ENCODE measurements around the gene IQSEC1. TPM values are rescaled to one million over a fixed set of nuclear protein-coding genes. Genes with fewer than 3 reads are reported as not detected.

Gene IQSEC1
- total and polyA plus RNA-seq, 2 experiments from 2014 or later: 17.8 to 51.7 TPM

DNA sequence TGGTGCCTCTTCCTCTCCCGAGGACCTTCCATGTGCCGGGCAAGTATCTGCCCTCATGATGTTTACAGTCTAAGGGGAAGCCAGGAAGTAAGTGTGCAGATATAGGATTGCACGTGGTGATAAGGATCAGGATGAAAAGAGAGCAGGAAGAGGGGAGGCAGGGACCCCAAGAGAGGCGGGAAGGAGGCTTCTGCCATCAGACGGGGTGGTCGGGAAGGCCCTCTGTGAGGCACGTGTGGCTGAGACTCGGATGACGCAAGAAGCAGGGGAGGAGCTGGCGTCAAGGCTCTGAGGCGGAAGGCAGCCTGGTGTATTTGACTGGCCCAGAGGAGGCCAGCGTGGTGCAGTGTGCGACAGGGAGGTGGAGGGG lies 762 bp upstream of the IQSEC1 start:
- Histone ChIP-seq H3K36me3 (no peaks in the 10 kb centered on the region), H3K4me3 (no peak overlapping the region), H3K27ac (no peak overlapping the region), H3K4me1 (ENCODE audit: low read depth) (no peaks in the 10 kb centered on the region), H3K9me3 (ENCODE audit: low read depth) (no peaks in the 10 kb centered on the region), H3K27me3 (peaks cover 64% of the 10 kb centered on the region)
- no peak for TF ChIP-seq CTCF (IDR thresholded peaks at IDR 0.05; ENCODE audit: low read depth, low read length)
- DNase-seq (ENCODE audit: low read depth in 1 of 2, low spot score in 1 of 2): peak in 1 of 2 donors; percentile 19

GRCh38 chr3:13072600-13073325 lies 466 bp downstream of the IQSEC1 start:
- Histone ChIP-seq H3K4me3 (no peak overlapping the region), H3K27ac (no peak overlapping the region), H3K4me1 (ENCODE audit: low read depth) (no peaks in the 10 kb centered on the region), H3K27me3 (peaks cover 64% of the 10 kb centered on the region), H3K36me3 (no peaks in the 10 kb centered on the region), H3K9me3 (ENCODE audit: low read depth) (no peaks in the 10 kb centered on the region)
- no peak for DNase-seq (ENCODE audit: low read depth in 1 of 2, low spot score in 1 of 2)
- TF ChIP-seq CTCF (IDR thresholded peaks at IDR 0.05; ENCODE audit: low read depth, low read length): no peak

GRCh38 chr3:13072239-13072599 lies 1.0 kb downstream of the IQSEC1 start:
- peaks cover 59% of the 10 kb centered on the region for H3K27me3 ChIP-seq
- no peak overlapping the region for H3K4me3 ChIP-seq
- no peaks in the 10 kb centered on the region for H3K4me1 ChIP-seq (ENCODE audit: low read depth)
- no peak overlapping the region for H3K27ac ChIP-seq
- H3K9me3 ChIP-seq (ENCODE audit: low read depth): no peaks in the 10 kb centered on the region
- H3K36me3 ChIP-seq: no peaks in the 10 kb centered on the region
- no peak for DNase-seq (ENCODE audit: low read depth in 1 of 2, low spot score in 1 of 2)
- TF ChIP-seq CTCF (IDR thresholded peaks at IDR 0.05; ENCODE audit: low read depth, low read length): no peak

- DNase-seq (ENCODE audit: low read depth in 1 of 2, low spot score in 1 of 2): no peak
- no peaks in the 10 kb centered on the region for H3K4me1 ChIP-seq (ENCODE audit: low read depth)
- no peaks in the 10 kb centered on the region for H3K36me3 ChIP-seq
- no peak overlapping the region for H3K4me3 ChIP-seq
- H3K27ac ChIP-seq: no peak overlapping the region
- no peak for TF ChIP-seq CTCF (IDR thresholded peaks at IDR 0.05; ENCODE audit: low read depth, low read length)
- peaks cover 54% of the 10 kb centered on the region for H3K27me3 ChIP-seq
- no peaks in the 10 kb centered on the region for H3K9me3 ChIP-seq (ENCODE audit: low read depth)
These were observed 1.5 kb downstream of the IQSEC1 start for GRCh38 chr3:13071695-13072094.

DNA sequence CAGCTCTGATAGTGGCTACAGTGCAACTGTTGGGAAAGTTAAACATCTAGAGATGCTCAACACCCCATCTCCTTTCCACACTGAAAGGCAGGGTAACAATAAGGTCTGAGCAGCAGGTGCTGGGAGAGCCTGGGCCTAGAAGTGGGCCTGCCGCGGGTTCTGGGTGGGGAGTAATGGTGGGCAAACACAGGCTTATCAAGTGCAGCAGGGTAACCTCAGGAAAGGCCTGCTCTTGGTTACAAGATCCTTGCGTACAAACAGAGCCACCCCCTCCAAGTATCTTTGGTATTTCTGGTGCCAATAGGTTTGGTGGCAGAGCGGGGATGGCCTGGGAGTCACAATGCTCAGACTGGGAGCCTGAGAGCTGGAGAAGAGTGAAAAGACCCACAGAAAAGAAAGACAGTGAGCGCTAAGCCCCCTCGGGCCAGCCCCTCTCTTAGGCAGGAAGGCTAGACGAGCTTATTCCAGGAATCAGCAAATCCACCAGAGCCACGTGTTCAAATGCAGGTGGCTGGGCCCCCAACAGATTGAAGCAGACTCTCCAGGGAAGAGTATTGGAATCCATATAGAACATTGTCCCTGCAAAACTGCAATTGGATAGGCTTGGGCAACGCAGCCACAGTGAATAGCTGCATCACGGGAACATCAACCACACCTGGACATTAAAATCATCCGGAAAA lies 2.7 kb downstream of the IQSEC1 start:
- H3K27ac ChIP-seq: no peak overlapping the region

More for the DNA sequence above, 2.7 kb downstream of the IQSEC1 start:
- Histone ChIP-seq H3K9me3 (ENCODE audit: low read depth) (no peaks in the 10 kb centered on the region), H3K4me3 (no peak overlapping the region), H3K4me1 (ENCODE audit: low read depth) (no peaks in the 10 kb centered on the region), H3K36me3 (no peaks in the 10 kb centered on the region), H3K27me3 (peaks cover 42% of the 10 kb centered on the region)
- DNase-seq (ENCODE audit: low read depth in 1 of 2, low spot score in 1 of 2): no peak
- no peak for TF ChIP-seq CTCF (IDR thresholded peaks at IDR 0.05; ENCODE audit: low read depth, low read length)
